Heart left ventricle (tissue), 16 donors: Measurements from ENCODE around the gene ASB10. TPM values are rescaled to one million over a fixed set of nuclear protein-coding genes. Genes with fewer than 3 reads are reported as not detected.

Experiments
- ATAC-seq, 4 donors: fragments of 200-7000 bp; cut with Tn5 transposase; one replicate each; pipeline ENCODE4 v1.9.1; 2020 to 2022; ENCODE audit warnings: moderate library complexity in 4 of 4, mild to moderate bottlenecking in 3 of 4, moderate number of reproducible peaks in 1 of 4
- DNase-seq, 5 donors: peaks; one replicate each; pipeline ENCODE4 v3.0.0-alpha.2; 2020
- H3K27ac ChIP-seq, 12 donors: fragments of 200-600 bp; sonication (generic) in 4 of 12; one replicate each; pipeline versions ENCODE4 v1.5.0 to v1.8.0; 2016 to 2022; ENCODE audit warnings: mild to moderate bottlenecking in 2 of 12
- H3K27me3 ChIP-seq, 9 donors: fragments of 200-600 bp; sonication (generic) in 2 of 9; one replicate each; pipeline versions ENCODE4 v1.5.1 to v1.8.0; 2016 to 2022; ENCODE audit warnings: mild to moderate bottlenecking in 3 of 9
- H3K36me3 ChIP-seq, 9 donors: fragments of 200-600 bp; sonication (generic) in 2 of 9; one replicate each; pipeline versions ENCODE4 v1.5.0 to v1.8.0; 2018 to 2022; ENCODE audit warnings: mild to moderate bottlenecking in 2 of 9
- H3K4me1 ChIP-seq, 12 donors: fragments of 200-600 bp; sonication (generic) in 4 of 12; one replicate each; pipeline versions ENCODE4 v1.5.0 to v1.8.0; 2016 to 2022; ENCODE audit warnings: mild to moderate bottlenecking in 3 of 12
- H3K4me3 ChIP-seq, 12 donors: fragments of 200-600 bp; sonication (generic) in 4 of 12; one replicate each; pipeline versions ENCODE4 v1.5.0 to v1.8.0; 2017 to 2022; ENCODE audit warnings: mild to moderate bottlenecking in 9 of 12, moderate library complexity in 4 of 12
- H3K9me3 ChIP-seq, 12 donors: fragments of 200-600 bp; sonication (generic) in 4 of 12; one replicate each; pipeline versions ENCODE4 v1.5.0 to v1.8.0; 2016 to 2022; ENCODE audit warnings: mild to moderate bottlenecking in 1 of 12
- POLR2A ChIP-seq, 2 donors: fragments of 450-650 bp; IDR thresholded peaks; one replicate each; pipeline ENCODE4 v1.6.1; 2017; ENCODE audit warnings: antibody characterized with exemption in 2 of 2, mild to moderate bottlenecking in 2 of 2, moderate library complexity in 2 of 2
- WGBS, 4 donors: extraction: QIAGEN DNeasy Blood & Tissue Kit in 2 of 4; methylation state at CpG; one replicate each; pipeline versions ENCODE4 v1.1.5 to v1.1.7; 2013 to 2018; 5-methylcytosine and 5-hydroxymethylcytosine counted together
- intact Hi-C, 10 donors: fragments of 100-400 bp; cut with DNase I; formaldehyde crosslinking; loops; one replicate each; pipeline versions ENCODE4 v1.11.1 to v1.14.2; 2022
- polyA plus RNA-seq, 2 donors: library from polyadenylated mRNA; stranded (reverse); fragments of 200-250 nt; gene quantifications; one replicate each; pipeline ENCODE4 v1.2.3, GENCODE V29; 2013
- total RNA-seq, 9 donors: library from RNA; depleted of rRNA in 2 of 9; stranded (reverse); fragments of >200 nt in 2 of 9; fragmentation: NEBNext Ultra II Directional in 3 of 9; extraction: Animal tissue kit (Norgen Biotek cat#: 25700) in 3 of 9; gene quantifications; one replicate each; pipeline versions ENCODE4 v1.1.0 to v1.2.4, GENCODE V29; 2016 to 2023
- TF ChIP-seq, protein P1 (sequence below), 12 donors: fragments of 200-600 bp; sonication (generic) in 4 of 12; IDR thresholded peaks; one replicate each; pipeline versions ENCODE4 v1.5.0 to v1.8.0; 2018 to 2022; ENCODE audit warnings: antibody characterized with exemption in 12 of 12, mild to moderate bottlenecking in 5 of 12
- donor health status: ischemic (EF 13 %, LVEDD 7.1; RV severe dilation, severe dysfunction).
- donor health status: healthy with polysubstance abuse.
- donor health status: DM: no; HTN: yes; CAD: no.
- donor health status: DM: no; HTN: no; CAD: no.
- donor health status: ischemic (EF 25% LVEDD 6.9; RV normal size, moderate dysfunction).
- donor health status: ischemic (EF 25% LVEDD 5.7; RV mildly dilated, moderate dysfunction).
- donor health status: healthy.
- donor health status: DM: yes; HTN: yes; CAD: no.
- donor health status: ischemic (EF 35%, LVEDD 5.7; RV mildly dilated, moderate dysfunction).
- donor health status: nonischemic (EF 11% LVEDD 7.7; RV severe dilation, severe dysfunction).
- donor health status: DM: yes; HTN: yes; CAD: no.
- donor health status: PGD.
- donor health status: ischemic (EF 29% LVEDD 5.4; RV normal size, mild dysfunction).
- donor health status: nonischemic (EF 23%, LVEDD 6.1; RV moderate dilation, normal function).

Gene ASB10
- total and polyA plus RNA-seq, 11 donors, result 6.9 to 37.1 (median 25.5) TPM

DNA sequence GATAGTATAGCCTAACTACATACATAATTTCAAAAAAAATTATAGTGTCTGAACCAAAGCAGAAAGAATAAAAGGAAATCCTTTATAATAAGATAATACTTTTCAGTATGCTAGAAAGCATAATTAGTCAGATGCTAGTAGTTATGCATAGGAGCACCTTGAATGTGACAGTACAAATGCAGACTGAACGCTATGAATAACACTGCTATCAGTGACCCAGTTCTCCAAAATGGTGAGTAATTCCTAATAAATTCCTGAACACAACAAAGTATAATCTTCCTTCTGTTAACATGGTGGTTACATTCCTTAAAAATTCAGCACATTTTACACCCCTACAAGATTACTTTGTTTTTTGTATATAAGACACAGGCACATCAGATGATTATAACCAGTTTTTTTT is 44.0 kb upstream of the ASB10 start:
- no peak for ATAC-seq
- intact Hi-C loops, result loop anchor here in 1 of 10 donors (5.0 kb wide), 1 partner anchor 59 kb away; no protein-coding TSS in a partner anchor
- TF ChIP-seq POLR2A (IDR thresholded peaks at IDR 0.05), result no peak
- TF ChIP-seq, protein P1, sequence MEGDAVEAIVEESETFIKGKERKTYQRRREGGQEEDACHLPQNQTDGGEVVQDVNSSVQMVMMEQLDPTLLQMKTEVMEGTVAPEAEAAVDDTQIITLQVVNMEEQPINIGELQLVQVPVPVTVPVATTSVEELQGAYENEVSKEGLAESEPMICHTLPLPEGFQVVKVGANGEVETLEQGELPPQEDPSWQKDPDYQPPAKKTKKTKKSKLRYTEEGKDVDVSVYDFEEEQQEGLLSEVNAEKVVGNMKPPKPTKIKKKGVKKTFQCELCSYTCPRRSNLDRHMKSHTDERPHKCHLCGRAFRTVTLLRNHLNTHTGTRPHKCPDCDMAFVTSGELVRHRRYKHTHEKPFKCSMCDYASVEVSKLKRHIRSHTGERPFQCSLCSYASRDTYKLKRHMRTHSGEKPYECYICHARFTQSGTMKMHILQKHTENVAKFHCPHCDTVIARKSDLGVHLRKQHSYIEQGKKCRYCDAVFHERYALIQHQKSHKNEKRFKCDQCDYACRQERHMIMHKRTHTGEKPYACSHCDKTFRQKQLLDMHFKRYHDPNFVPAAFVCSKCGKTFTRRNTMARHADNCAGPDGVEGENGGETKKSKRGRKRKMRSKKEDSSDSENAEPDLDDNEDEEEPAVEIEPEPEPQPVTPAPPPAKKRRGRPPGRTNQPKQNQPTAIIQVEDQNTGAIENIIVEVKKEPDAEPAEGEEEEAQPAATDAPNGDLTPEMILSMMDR (IDR thresholded peaks at IDR 0.05), result no peak
- no peak for DNase-seq
- H3K9me3 ChIP-seq, result no peaks in the 10 kb centered on the region
- no peaks in the 10 kb centered on the region for H3K27me3 ChIP-seq
- WGBS, 4 donors, result 45 to 70% (median 49%) methylated on average over 1 of the region's 1 CpG
- H3K27ac ChIP-seq, result peak overlapping the region in 1 of 12 donors; percentile 88
- peaks cover 0 to 21% (median 11%) of the 10 kb centered on the region in 9 donors for H3K36me3 ChIP-seq
- H3K4me3 ChIP-seq, result no peak overlapping the region
- H3K4me1 ChIP-seq, result peaks cover 0 to 48% (median 31%) of the 10 kb centered on the region in 12 donors

DNA sequence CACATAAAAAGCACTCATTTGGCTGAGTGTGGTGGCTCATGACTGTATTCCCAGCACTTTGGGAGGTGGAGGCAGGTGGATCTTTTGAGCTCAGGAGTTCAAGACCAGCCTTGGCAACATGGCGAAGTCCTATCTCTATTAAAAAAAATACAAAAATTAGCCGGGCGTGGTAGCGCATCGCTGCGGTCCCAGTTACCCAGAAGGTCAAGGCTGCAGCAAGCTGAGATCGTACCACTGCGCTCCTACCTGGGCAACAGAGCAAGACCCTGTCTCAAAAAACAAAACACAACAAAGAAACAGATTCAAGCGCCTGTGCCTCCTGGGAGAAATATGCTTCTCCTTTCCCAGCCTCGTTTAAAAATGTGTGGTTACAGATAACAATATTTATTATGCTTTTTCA is 42.2 kb upstream of the ASB10 start:
- WGBS, 4 donors, result 90 to 93% (median 92%) methylated on average over 10 of the region's 10 CpGs
- peaks cover 0 to 16% (median 8%) of the 10 kb centered on the region in 9 donors for H3K36me3 ChIP-seq
- H3K27me3 ChIP-seq, result no peaks in the 10 kb centered on the region
- no peak overlapping the region for H3K27ac ChIP-seq
- H3K4me3 ChIP-seq, result no peak overlapping the region
- H3K9me3 ChIP-seq, result no peaks in the 10 kb centered on the region
- TF ChIP-seq POLR2A (IDR thresholded peaks at IDR 0.05), result no peak
- TF ChIP-seq, protein P1 (IDR thresholded peaks at IDR 0.05), result no peak
- DNase-seq (no peak), ATAC-seq (no peak)
- peaks cover 3 to 55% (median 41%) of the 10 kb centered on the region in 12 donors for H3K4me1 ChIP-seq
- intact Hi-C loops, result loop anchor here in 1 of 10 donors (10.0 kb wide), 1 partner anchor 174 kb away; the partner anchor contains the start of genes CDK5 and SLC4A2

DNA sequence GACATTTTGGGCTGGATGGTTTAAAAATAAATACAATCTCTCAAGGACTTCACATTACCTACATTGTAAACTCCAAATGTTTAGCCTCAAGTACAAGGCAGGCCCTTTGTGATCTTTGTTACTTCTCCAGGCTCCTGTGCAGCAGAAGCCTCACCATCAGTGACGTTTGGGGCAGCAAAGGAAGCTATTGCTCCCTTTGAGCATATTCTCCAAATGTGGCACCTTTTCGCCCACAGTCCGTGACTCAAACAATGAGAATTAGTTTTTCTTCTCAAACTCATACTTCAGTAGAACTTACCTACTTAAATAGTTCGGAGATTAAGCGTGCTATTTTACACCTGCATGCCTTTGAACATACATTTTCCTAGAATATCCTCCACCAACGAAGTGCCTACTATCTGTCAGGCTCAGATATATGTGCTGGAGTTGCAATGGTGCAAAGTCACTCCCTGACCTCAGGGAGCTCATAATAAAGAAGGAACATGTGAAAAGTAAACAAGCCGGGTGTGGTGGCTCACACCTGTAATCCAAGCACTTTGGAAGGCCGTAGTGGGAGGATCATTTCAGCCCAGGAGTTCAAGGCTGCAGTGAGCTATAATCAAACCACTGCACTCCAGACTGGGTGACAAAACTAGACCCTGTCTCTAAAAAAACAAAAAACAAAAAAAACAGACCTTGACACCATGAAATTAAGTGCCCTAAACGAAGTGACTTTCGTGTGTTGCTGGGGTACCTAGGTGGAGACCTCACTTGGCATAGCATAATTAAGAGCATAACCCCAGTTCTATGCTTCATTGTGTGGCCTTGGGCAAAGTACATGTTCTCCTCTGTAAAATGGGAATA is 41.2 kb upstream of the ASB10 start:
- no peaks in the 10 kb centered on the region for H3K9me3 ChIP-seq
- 70 to 73% (median 73%) methylated on average over 10 of the region's 10 CpGs for WGBS, 4 donors
- ATAC-seq, result no peak
- peak overlapping the region in 11 of 12 donors; percentile 69 to 87 (median 81) for H3K27ac ChIP-seq
- intact Hi-C loops, result loop anchor here in 1 of 10 donors (10.0 kb wide), 1 partner anchor 173 kb away; the partner anchor contains the start of genes CDK5 and SLC4A2
- TF ChIP-seq, protein P1 (IDR thresholded peaks at IDR 0.05), result no peak
- TF ChIP-seq POLR2A (IDR thresholded peaks at IDR 0.05), result no peak
- H3K27me3 ChIP-seq, result no peaks in the 10 kb centered on the region
- peaks cover 0 to 24% (median 18%) of the 10 kb centered on the region in 9 donors for H3K36me3 ChIP-seq
- no peak for DNase-seq
- peak overlapping the region in 11 of 12 donors; percentile 52 to 99 (median 89) for H3K4me3 ChIP-seq
- H3K4me1 ChIP-seq, result peaks cover 3 to 45% (median 32%) of the 10 kb centered on the region in 12 donors
